Ascending aorta (tissue), 2 donors: Measurements from ENCODE around the gene ALPK3. TPM values are rescaled to one million over a fixed set of nuclear protein-coding genes. Genes with fewer than 3 reads are reported as not detected.
"Not testable (repeated sequence)": the region's sequence is repeated elsewhere in the genome, so short reads cannot be mapped to it uniquely, and the experiment has no call there.

Source experiments
- DNase-seq, 2 donors: peaks; one replicate each; pipeline ENCODE4 v3.0.0-alpha.2; 2019; ENCODE audit warnings: low spot score in 2 of 2
- H3K27ac ChIP-seq, 2 donors: fragments of 200-600 bp; sonication (generic); one replicate each; pipeline ENCODE4 v1.5.1; 2016 to 2017; ENCODE audit warnings: mild to moderate bottlenecking in 1 of 2
- H3K27me3 ChIP-seq: fragments of 200-600 bp; sonication (generic); one replicate; pipeline ENCODE4 v1.5.1; 2017
- H3K36me3 ChIP-seq, 2 donors: fragments of 200-600 bp; sonication (generic); one replicate each; pipeline ENCODE4 v1.5.1; 2016
- H3K4me1 ChIP-seq, 2 donors: fragments of 200-600 bp; sonication (generic); one replicate each; pipeline ENCODE4 v1.5.1; 2016 to 2017; ENCODE audit warnings: mild to moderate bottlenecking in 1 of 2
- H3K4me3 ChIP-seq, 2 donors: fragments of 200-600 bp; sonication (generic); one replicate each; pipeline ENCODE4 v1.5.1; 2016 to 2017; ENCODE audit warnings: mild to moderate bottlenecking in 1 of 2
- H3K9me3 ChIP-seq, 2 donors: fragments of 200-600 bp; sonication (generic); one replicate each; pipeline ENCODE4 v1.5.1; 2016
- CTCF ChIP-seq, 3 experiments: fragments of 200-600 bp in 2 of 3; fragments of 450-650 bp in 1 of 3; sonication (generic) in 2 of 3; IDR thresholded peaks; one replicate each; pipeline ENCODE4 v1.5.1; 2016 to 2019; ENCODE audit warnings: antibody characterized with exemption in 3 of 3, mild to moderate bottlenecking in 1 of 3, moderate library complexity in 1 of 3
- intact Hi-C: fragments of 100-400 bp; cut with DNase I; formaldehyde crosslinking; loops from one replicate; pipeline ENCODE4 v1.15.1; 2023
- total RNA-seq: library from RNA; depleted of rRNA; stranded (reverse); fragments of >200 nt; gene quantifications from one replicate; pipeline ENCODE4 v1.1.0, GENCODE V29; 2016

Gene ALPK3
- total RNA-seq, 1 donor from 2014 or later = 38.0 TPM

GRCh38 chr15:84844964-84845363, 27.8 kb downstream of the ALPK3 start:
- H3K36me3 ChIP-seq = peaks cover 0 to 2% of the 10 kb centered on the region in 2 donors
- intact Hi-C loops = loop anchor here (2.0 to 5.0 kb wide), 2 partner anchors 18 to 82 kb away; no protein-coding TSS in a partner anchor
- H3K4me1 ChIP-seq = peaks cover 10 to 32% of the 10 kb centered on the region in 2 donors
- H3K4me3 ChIP-seq = no peak overlapping the region
- H3K9me3 ChIP-seq = peaks cover 0 to 4% of the 10 kb centered on the region in 2 donors
- H3K27me3 ChIP-seq = no peaks in the 10 kb centered on the region
- peak in 1 of 2 donors; percentile 19 for DNase-seq
- H3K27ac ChIP-seq = peak overlapping the region; percentile 61 to 97
- TF ChIP-seq CTCF (IDR thresholded peaks at IDR 0.05) = no peak

- H3K9me3 ChIP-seq, H3K4me3 ChIP-seq, H3K27me3 ChIP-seq, H3K36me3 ChIP-seq: not testable (repeated sequence)
- Histone ChIP-seq H3K4me1 (peaks cover 4 to 25% of the 10 kb centered on the region in 2 donors), H3K27ac (peak overlapping the region; percentile 61 to 97)
- intact Hi-C loops = loop anchor here (2.0 kb wide), 1 partner anchor 17 kb away; no protein-coding TSS in a partner anchor
- peak; percentile 61 to 72 (median 69) for TF ChIP-seq CTCF (IDR thresholded peaks at IDR 0.05)
- peak in 1 of 2 donors; percentile 87 for DNase-seq
These were observed 28.5 kb downstream of the ALPK3 start for GRCh38 chr15:84845631-84846030.

- DNase-seq = peak in 1 of 2 donors; percentile 16
- Histone ChIP-seq H3K4me1 (peaks cover under 1 to 19% of the 10 kb centered on the region in 2 donors), H3K27me3 (no peaks in the 10 kb centered on the region), H3K4me3 (no peak overlapping the region), H3K9me3 (peaks cover 0 to 4% of the 10 kb centered on the region in 2 donors), H3K36me3 (no peaks in the 10 kb centered on the region), H3K27ac (peak overlapping the region in 1 of 2 donors; percentile 61)
- intact Hi-C loops = no loop called here
- no peak for TF ChIP-seq CTCF (IDR thresholded peaks at IDR 0.05)
These were observed 29.1 kb downstream of the ALPK3 start for GRCh38 chr15:84846269-84846668.

- intact Hi-C loops = no loop called here
- Histone ChIP-seq H3K27ac (no peak overlapping the region), H3K4me1 (peaks cover 0 to 15% of the 10 kb centered on the region in 2 donors), H3K9me3 (peaks cover 0 to 4% of the 10 kb centered on the region in 2 donors), H3K4me3 (no peak overlapping the region), H3K36me3 (no peaks in the 10 kb centered on the region), H3K27me3 (no peaks in the 10 kb centered on the region)
- DNase-seq = no peak
- TF ChIP-seq CTCF (IDR thresholded peaks at IDR 0.05) = no peak
These were observed 30.2 kb downstream of the ALPK3 start for GRCh38 chr15:84847382-84847781.

- Histone ChIP-seq H3K4me1 (no peaks in the 10 kb centered on the region), H3K36me3 (peaks cover 8 to 16% of the 10 kb centered on the region in 2 donors), H3K9me3 (peaks cover 0 to 4% of the 10 kb centered on the region in 2 donors), H3K4me3 (no peak overlapping the region), H3K27me3 (no peaks in the 10 kb centered on the region), H3K27ac (no peak overlapping the region)
- peak in 1 of 2 donors; percentile 5 for DNase-seq
- intact Hi-C loops = no loop called here
- TF ChIP-seq CTCF (IDR thresholded peaks at IDR 0.05) = no peak
These were observed 35.1 kb downstream of the ALPK3 start for GRCh38 chr15:84852212-84852611.

GRCh38 chr15:84855136-84855535, 38.0 kb downstream of the ALPK3 start:
- H3K27me3 ChIP-seq = no peaks in the 10 kb centered on the region
- H3K4me3 ChIP-seq = no peak overlapping the region
- DNase-seq = peak in 1 of 2 donors; percentile 48
- no peaks in the 10 kb centered on the region for H3K9me3 ChIP-seq
- H3K27ac ChIP-seq = no peak overlapping the region
- no peaks in the 10 kb centered on the region for H3K4me1 ChIP-seq
- intact Hi-C loops = no loop called here
- peaks cover 37 to 41% of the 10 kb centered on the region in 2 donors for H3K36me3 ChIP-seq
- TF ChIP-seq CTCF (IDR thresholded peaks at IDR 0.05) = no peak
